PC-9 (cell line): Measurements from ENCODE around the gene USP37. TPM values are rescaled to one million over a fixed set of nuclear protein-coding genes. Genes with fewer than 3 reads are reported as not detected.

Source experiments
- BruUV-seq: library from RNA; stranded (reverse); fragments of 400-500 nt; replicated peaks from 2 replicates; lab custom pipeline; 2021; lab: Mats Ljungman, UMichigan
- CTCF ChIA-PET: fragments of 300-600 bp; sonication (Branson Sonifier 250); formaldehyde crosslinking; loops from one replicate; lab custom pipeline; 2022; ENCODE audit warnings: antibody characterized with exemption; lab: Charles Lee
- POLR2A ChIA-PET: fragments of 300-600 bp; sonication (Branson Sonifier 250); formaldehyde crosslinking; loops from one replicate; lab custom pipeline; 2022; ENCODE audit warnings: antibody characterized with exemption; ENCODE audit not compliant: unreplicated experiment; lab: Charles Lee
- DNase-seq, 2 experiments: peaks; one replicate each; pipeline versions ENCODE4 v3.0.0 to v3.0.0-alpha.2; 2015 to 2022; ENCODE audit warnings: mixed read lengths in 1 of 2
- H2AFZ ChIP-seq: fragments of 200-600 bp; sonication (generic); 2 replicates; pipeline ENCODE4 v1.8.1; 2017; ENCODE audit warnings: antibody characterized with exemption
- H3F3A ChIP-seq: fragments of 200-600 bp; sonication (generic); 2 replicates; pipeline ENCODE4 v1.8.1; 2017; ENCODE audit warnings: antibody characterized with exemption, mild to moderate bottlenecking, low read depth; ENCODE audit not compliant: insufficient read depth
- H3K27ac ChIP-seq: fragments of 200-600 bp; sonication (generic); 2 replicates; pipeline ENCODE4 v1.6.1; 2016; ENCODE audit warnings: mixed run types
- H3K27me3 ChIP-seq: fragments of 200-600 bp; sonication (generic); 2 replicates; pipeline ENCODE4 v1.6.1; 2016; ENCODE audit warnings: low read depth, mixed run types; ENCODE audit not compliant: insufficient read depth
- H3K36me3 ChIP-seq: fragments of 200-600 bp; sonication (generic); 2 replicates; pipeline ENCODE4 v1.6.1; 2016; ENCODE audit warnings: low read depth, mixed run types
- H3K4me1 ChIP-seq: fragments of 200-600 bp; sonication (generic); replicated peaks from 2 replicates; pipeline ENCODE4 v1.6.1; 2016; ENCODE audit warnings: mixed run types; ENCODE audit not compliant: insufficient read depth
- H3K4me2 ChIP-seq: fragments of 200-600 bp; sonication (generic); 2 replicates; pipeline ENCODE4 v1.6.1; 2017; ENCODE audit warnings: mixed run types
- H3K4me3 ChIP-seq: fragments of 200-600 bp; sonication (generic); 2 replicates; pipeline ENCODE4 v1.6.1; 2016; ENCODE audit warnings: mixed run types
- H3K79me2 ChIP-seq: fragments of 200-600 bp; sonication (generic); 2 replicates; pipeline ENCODE4 v1.6.1; 2017; ENCODE audit warnings: low read depth, mixed run types
- H3K9me2 ChIP-seq: fragments of 200-600 bp; sonication (generic); 2 replicates; pipeline ENCODE4 v1.8.1; 2017; ENCODE audit warnings: mild to moderate bottlenecking; ENCODE audit not compliant: insufficient read depth
- H3K9me3 ChIP-seq: fragments of 200-600 bp; sonication (generic); 2 replicates; pipeline ENCODE4 v1.8.1; 2016; ENCODE audit warnings: low read depth; ENCODE audit not compliant: insufficient read depth
- H4K20me1 ChIP-seq: fragments of 200-600 bp; sonication (generic); 2 replicates; pipeline ENCODE4 v1.8.1; 2017; ENCODE audit not compliant: insufficient read depth
- EZH2 ChIP-seq: fragments of 200-600 bp; sonication (generic); IDR thresholded peaks from 2 replicates; pipeline ENCODE4 v1.8.0; 2017; ENCODE audit warnings: antibody characterized with exemption, low read depth
- intact Hi-C: fragments of 100-400 bp; cut with micrococcal nuclease; formaldehyde crosslinking; loops from one replicate; pipeline ENCODE4 v1.10.0; 2022; ENCODE audit not compliant: unreplicated experiment
- total RNA-seq: library from RNA; stranded (reverse); gene quantifications from 2 replicates; pipeline ENCODE4 v1.2.3, GENCODE V29; 2021
- TF ChIP-seq, protein P1 (sequence below): fragments of 200-600 bp; sonication (generic); conservative IDR thresholded peaks from 2 replicates; pipeline ENCODE4 v1.6.1; 2017; ENCODE audit warnings: mixed run types, antibody characterized with exemption, mild to moderate bottlenecking, moderate library complexity

Gene USP37
- total RNA-seq, 1 experiment from 2014 or later: 15.4 TPM

DNA sequence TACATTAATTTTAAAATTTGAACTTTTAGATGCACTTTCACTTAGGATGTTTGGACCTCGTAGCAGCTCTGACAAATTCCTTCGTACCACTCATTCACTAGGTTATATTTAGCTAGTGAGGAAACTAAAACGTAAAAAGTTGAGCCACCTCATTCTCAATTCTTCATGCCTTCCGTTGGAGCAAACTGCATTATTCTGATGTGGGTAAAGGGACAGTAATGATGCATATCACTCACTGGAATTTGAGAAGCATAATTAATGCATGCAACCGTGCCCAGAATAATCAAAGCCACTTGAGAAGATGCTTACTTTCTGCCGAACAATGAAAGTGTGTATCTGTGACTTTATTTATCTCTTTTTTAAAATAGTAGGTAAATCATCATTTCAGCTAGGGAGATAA is 2.7 kb upstream of the USP37 start:
- no peaks in the 10 kb centered on the region for H3K9me2 ChIP-seq
- DNase-seq: no peak
- H3K27ac ChIP-seq: no peak overlapping the region
- TF ChIP-seq EZH2: no peak
- TF ChIP-seq, protein P1, sequence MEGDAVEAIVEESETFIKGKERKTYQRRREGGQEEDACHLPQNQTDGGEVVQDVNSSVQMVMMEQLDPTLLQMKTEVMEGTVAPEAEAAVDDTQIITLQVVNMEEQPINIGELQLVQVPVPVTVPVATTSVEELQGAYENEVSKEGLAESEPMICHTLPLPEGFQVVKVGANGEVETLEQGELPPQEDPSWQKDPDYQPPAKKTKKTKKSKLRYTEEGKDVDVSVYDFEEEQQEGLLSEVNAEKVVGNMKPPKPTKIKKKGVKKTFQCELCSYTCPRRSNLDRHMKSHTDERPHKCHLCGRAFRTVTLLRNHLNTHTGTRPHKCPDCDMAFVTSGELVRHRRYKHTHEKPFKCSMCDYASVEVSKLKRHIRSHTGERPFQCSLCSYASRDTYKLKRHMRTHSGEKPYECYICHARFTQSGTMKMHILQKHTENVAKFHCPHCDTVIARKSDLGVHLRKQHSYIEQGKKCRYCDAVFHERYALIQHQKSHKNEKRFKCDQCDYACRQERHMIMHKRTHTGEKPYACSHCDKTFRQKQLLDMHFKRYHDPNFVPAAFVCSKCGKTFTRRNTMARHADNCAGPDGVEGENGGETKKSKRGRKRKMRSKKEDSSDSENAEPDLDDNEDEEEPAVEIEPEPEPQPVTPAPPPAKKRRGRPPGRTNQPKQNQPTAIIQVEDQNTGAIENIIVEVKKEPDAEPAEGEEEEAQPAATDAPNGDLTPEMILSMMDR: no peak
- H3K4me2 ChIP-seq: peak overlapping the region; percentile 99
- H3F3A ChIP-seq: peaks cover 12% of the 10 kb centered on the region
- H3K79me2 ChIP-seq: peaks cover 87% of the 10 kb centered on the region
- intact Hi-C loops: no loop called here
- H4K20me1 ChIP-seq: peaks cover 18% of the 10 kb centered on the region; the same call in 1 of the 2 replicates
- no peak overlapping the region for H2AFZ ChIP-seq
- H3K36me3 ChIP-seq: peaks cover 30% of the 10 kb centered on the region
- H3K4me1 ChIP-seq: peaks cover 29% of the 10 kb centered on the region
- CTCF ChIA-PET: no interaction called here
- no peaks in the 10 kb centered on the region for H3K27me3 ChIP-seq
- no TSS peak for BruUV-seq
- peak overlapping the region; percentile 90; the same call in 1 of the 2 replicates for H3K4me3 ChIP-seq
- POLR2A ChIA-PET: interaction anchor here (0.7 kb wide), 1 partner anchor 79 kb away, joined by 4 read pairs; no protein-coding TSS in a partner anchor
- H3K9me3 ChIP-seq: no peaks in the 10 kb centered on the region

DNA sequence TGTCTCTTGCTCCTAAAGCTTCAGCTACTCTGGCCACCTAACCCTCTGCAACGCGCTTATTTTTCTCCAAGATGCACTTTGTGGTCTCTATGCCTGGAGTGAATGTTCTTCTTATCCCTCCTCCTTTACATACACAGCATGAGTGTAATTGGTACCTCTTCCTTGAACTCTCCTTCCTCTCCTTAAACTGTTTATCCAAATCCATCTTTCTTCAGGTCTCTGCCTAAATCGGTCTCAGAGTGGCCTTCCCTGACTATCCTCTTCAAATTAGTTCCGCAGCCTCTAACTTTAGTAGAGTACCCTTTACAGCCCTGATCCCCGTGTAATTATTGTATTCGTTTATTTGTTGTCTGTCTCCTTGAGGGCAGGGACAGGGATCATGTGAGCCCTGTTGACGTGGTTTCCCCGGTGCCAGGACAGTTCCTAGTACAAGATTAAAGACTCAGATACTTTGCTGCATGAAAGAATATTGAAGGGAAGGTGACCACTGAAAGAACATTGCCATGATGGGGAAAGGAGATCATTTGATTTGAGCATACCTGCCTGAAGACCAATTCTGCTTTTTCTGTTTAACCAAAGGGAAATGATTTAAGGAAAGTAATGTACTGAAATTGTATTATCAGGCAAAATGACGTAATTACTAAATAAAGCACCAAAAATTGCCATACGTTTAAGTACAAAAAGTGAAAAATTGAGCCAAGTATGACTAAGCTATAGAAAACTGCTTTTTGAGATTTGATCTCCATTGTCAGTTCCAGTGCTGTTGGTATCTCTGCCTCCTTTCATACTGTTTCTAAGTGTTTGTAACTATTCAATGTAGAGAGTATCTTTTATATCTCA is 1.7 kb upstream of the USP37 start:
- Histone ChIP-seq H3K9me2 (no peaks in the 10 kb centered on the region), H3K4me2 (peak overlapping the region; percentile 99), H3K27ac (peak overlapping the region; percentile 81), H3F3A (peaks cover 12% of the 10 kb centered on the region), H2AFZ (peak overlapping the region; percentile 94), H3K9me3 (no peaks in the 10 kb centered on the region), H3K36me3 (peaks cover 27% of the 10 kb centered on the region), H3K79me2 (peaks cover 87% of the 10 kb centered on the region), H4K20me1 (peaks cover 18% of the 10 kb centered on the region; the same call in 1 of the 2 replicates), H3K4me3 (peak overlapping the region; percentile 90), H3K4me1 (peaks cover 29% of the 10 kb centered on the region), H3K27me3 (no peaks in the 10 kb centered on the region)
- DNase-seq: peak in 1 of 2 experiments; percentile 16
- intact Hi-C loops: loop anchor here (2.0 to 5.0 kb wide), 2 partner anchors 89 to 278 kb away; partner anchors contain the start of genes BCS1L, TMBIM1 and ZNF142
- CTCF ChIA-PET: no interaction called here
- POLR2A ChIA-PET: interaction anchor here (0.7 kb wide), 1 partner anchor 110 kb away, joined by 6 read pairs; no protein-coding TSS in a partner anchor
- TSS peak; percentile 35 for BruUV-seq
- no peak for TF ChIP-seq EZH2
- TF ChIP-seq, protein P1: no peak

DNA sequence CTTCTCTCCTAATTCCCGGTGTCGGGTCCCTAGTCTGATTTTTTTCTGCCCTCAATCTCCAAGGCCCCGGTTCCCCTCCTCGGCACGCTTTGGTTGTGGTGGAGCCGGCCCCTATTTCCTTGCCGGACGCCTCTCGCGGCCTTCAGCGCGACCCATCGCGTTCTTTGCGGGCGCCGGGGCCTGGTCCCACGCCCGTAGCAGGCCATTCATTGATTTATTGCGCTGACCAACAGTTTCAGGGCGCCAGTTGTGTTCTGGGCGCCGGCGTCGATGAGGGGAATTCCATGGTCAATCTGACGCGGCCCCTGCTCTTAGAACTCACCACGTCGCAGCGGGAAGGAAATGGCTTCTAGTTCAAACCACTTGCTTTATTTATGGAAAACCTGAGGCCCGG is 884 bp upstream of the USP37 start:
- Histone ChIP-seq H3K79me2 (peaks cover 84% of the 10 kb centered on the region), H3K9me3 (no peaks in the 10 kb centered on the region), H3K27ac (peak overlapping the region; percentile 81), H3K9me2 (no peaks in the 10 kb centered on the region), H3K4me3 (peak overlapping the region; percentile 90), H3K4me2 (peak overlapping the region; percentile 99), H2AFZ (peak overlapping the region; percentile 94), H3K4me1 (peaks cover 29% of the 10 kb centered on the region), H3K36me3 (peaks cover 19% of the 10 kb centered on the region; the same call in 1 of the 2 replicates), H3K27me3 (no peaks in the 10 kb centered on the region), H4K20me1 (peaks cover 18% of the 10 kb centered on the region; the same call in 1 of the 2 replicates), H3F3A (peaks cover 12% of the 10 kb centered on the region)
- DNase-seq: peak; percentile 50 to 58
- ChIA-PET CTCF (no interaction called here), POLR2A (interaction anchor here (0.7 kb wide), 1 partner anchor 111 kb away, joined by 6 read pairs; no protein-coding TSS in a partner anchor)
- intact Hi-C loops: loop anchor here (2.0 to 5.0 kb wide), 2 partner anchors 90 to 277 kb away; partner anchors contain the start of genes BCS1L, TMBIM1 and ZNF142
- no peak for TF ChIP-seq EZH2
- TF ChIP-seq, protein P1: no peak
- no TSS peak for BruUV-seq
